HG02870 (cell line): Measurements from ENCODE around the gene VPS13D.
"Not testable (repeated sequence)": the region's sequence is repeated elsewhere in the genome, so short reads cannot be mapped to it uniquely, and the experiment has no call there.

ENCODE experiments used
- ATAC-seq: cut with Tn5 transposase; IDR thresholded peaks from one replicate; pipeline ENCODE4 v1.9.1; 2021; ENCODE audit warnings: mild to moderate bottlenecking, moderate library complexity; ENCODE audit not compliant: unreplicated experiment

Gene VPS13D

GRCh38 chr1:12444329-12444841, 214.6 kb downstream of the VPS13D start:
- no peak for ATAC-seq

GRCh38 chr1:12445257-12445656, 215.4 kb downstream of the VPS13D start:
- no peak for ATAC-seq

GRCh38 chr1:12446593-12446992, 216.8 kb downstream of the VPS13D start:
- no peak for ATAC-seq

GRCh38 chr1:12447307-12447706, 217.5 kb downstream of the VPS13D start:
- no peak for ATAC-seq

GRCh38 chr1:12447849-12448312, 218.1 kb downstream of the VPS13D start:
- no peak for ATAC-seq

GRCh38 chr1:12448746-12449177, 218.9 kb downstream of the VPS13D start:
- no peak for ATAC-seq

- no peak for ATAC-seq
Observed at GRCh38 chr1:12450090-12450755, 220.4 kb downstream of the VPS13D start.

GRCh38 chr1:12450756-12451559, 221.1 kb downstream of the VPS13D start:
- no peak for ATAC-seq

- no peak for ATAC-seq
Observed at GRCh38 chr1:12451560-12451900, 221.7 kb downstream of the VPS13D start.

- ATAC-seq, result no peak
Observed at GRCh38 chr1:12452262-12452661, 222.4 kb downstream of the VPS13D start.

- no peak for ATAC-seq
Observed at GRCh38 chr1:12453400-12454343, 223.8 kb downstream of the VPS13D start.

GRCh38 chr1:12454406-12455391, 224.9 kb downstream of the VPS13D start:
- ATAC-seq, result no peak

- not testable (repeated sequence) for ATAC-seq
Observed at GRCh38 chr1:12456081-12456480, 226.3 kb downstream of the VPS13D start.

GRCh38 chr1:12456979-12457378, 227.1 kb downstream of the VPS13D start:
- no peak for ATAC-seq

- no peak for ATAC-seq
Observed at GRCh38 chr1:12457771-12458170, 227.9 kb downstream of the VPS13D start.

GRCh38 chr1:12458571-12458970, 228.7 kb downstream of the VPS13D start:
- ATAC-seq, result no peak

- no peak for ATAC-seq
Observed at GRCh38 chr1:12460121-12460520, 230.3 kb downstream of the VPS13D start.

- ATAC-seq, result no peak
Observed at GRCh38 chr1:12460911-12461621, 231.2 kb downstream of the VPS13D start.

GRCh38 chr1:12461754-12462153, 231.9 kb downstream of the VPS13D start:
- ATAC-seq, result no peak
